Keratinocyte (primary cell): ENCODE results near the gene ADM2. TPM values are rescaled to one million over a fixed set of nuclear protein-coding genes. Genes with fewer than 3 reads are reported as not detected.

Experiments used
- DNase-seq: peaks from one replicate; pipeline ENCODE4 v3.0.0-alpha.2; 2011; ENCODE audit warnings: low read depth, missing footprints, low spot score
- FAIRE-seq: peaks from 2 replicates; lab custom pipeline; 2011; peaks lifted over from hg19 to GRCh38; lab: Jason Lieb, UNC
- H2AFZ ChIP-seq: 2 replicates; pipeline ENCODE4 v1.6.0; 2012; ENCODE audit warnings: low read length, control low read depth, inconsistent platforms; ENCODE audit not compliant: control insufficient read depth
- H3K27ac ChIP-seq: 2 replicates; pipeline ENCODE4 v1.5.1; 2011; ENCODE audit warnings: low read length; ENCODE audit not compliant: control insufficient read depth, insufficient read depth
- H3K27me3 ChIP-seq: 3 replicates; pipeline ENCODE4 v1.6.0; 2011; ENCODE audit warnings: low read length; ENCODE audit not compliant: control insufficient read depth, insufficient read depth; ENCODE audit errors: extremely low read depth
- H3K36me3 ChIP-seq, 2 experiments: 2 replicates in 1 of 2; 3 replicates in 1 of 2; pipeline ENCODE4 v1.5.1; 2011; ENCODE audit warnings: low read length in 2 of 2, mild to moderate bottlenecking in 1 of 2; ENCODE audit not compliant: control insufficient read depth in 2 of 2, insufficient read depth in 2 of 2; ENCODE audit errors: extremely low read depth in 1 of 2
- H3K4me1 ChIP-seq: 3 replicates; pipeline ENCODE4 v1.5.1; 2011; ENCODE audit warnings: low read length; ENCODE audit not compliant: control insufficient read depth, insufficient read depth; ENCODE audit errors: extremely low read depth
- H3K4me2 ChIP-seq: 3 replicates; pipeline ENCODE4 v1.6.0; 2011; ENCODE audit warnings: low read depth, low read length; ENCODE audit not compliant: control insufficient read depth, insufficient read depth; ENCODE audit errors: extremely low read depth
- H3K4me3 ChIP-seq, 3 experiments: fragments of 200-600 bp in 1 of 3; sonication (generic) in 1 of 3; 2 replicates in 2 of 3; 3 replicates in 1 of 3; pipeline ENCODE4 v1.5.1; 2011 to 2016; ENCODE audit warnings: low read length in 3 of 3, mild to moderate bottlenecking in 3 of 3, control low read depth in 2 of 3, inconsistent platforms in 1 of 3, low read depth in 1 of 3, mixed read lengths in 1 of 3, mixed run types in 1 of 3, moderate library complexity in 1 of 3; ENCODE audit not compliant: control insufficient read depth in 2 of 3, insufficient read depth in 2 of 3; ENCODE audit errors: extremely low read depth in 1 of 3
- H3K79me2 ChIP-seq: 2 replicates; pipeline ENCODE4 v1.6.0; 2012; ENCODE audit warnings: low read length; ENCODE audit not compliant: control insufficient read depth, insufficient read depth
- H3K9ac ChIP-seq: 3 replicates; pipeline ENCODE4 v1.6.0; 2011; ENCODE audit warnings: low read length; ENCODE audit not compliant: control insufficient read depth, insufficient read depth; ENCODE audit errors: extremely low read depth
- H3K9me1 ChIP-seq: 3 replicates; pipeline ENCODE4 v1.6.0; 2011; ENCODE audit warnings: low read length; ENCODE audit not compliant: control insufficient read depth, insufficient read depth; ENCODE audit errors: extremely low read depth
- H3K9me3 ChIP-seq: 2 replicates; pipeline ENCODE4 v1.5.1; 2012; ENCODE audit warnings: low read depth, low read length; ENCODE audit not compliant: control insufficient read depth
- H4K20me1 ChIP-seq: 3 replicates; pipeline ENCODE4 v1.6.0; 2011; ENCODE audit warnings: low read length; ENCODE audit not compliant: control insufficient read depth, insufficient read depth; ENCODE audit errors: extremely low read depth
- CTCF ChIP-seq, 3 experiments: IDR thresholded peaks in 1 of 3; conservative IDR thresholded peaks in 1 of 3; optimal IDR thresholded peaks in 1 of 3; 2 replicates in 2 of 3; 3 replicates in 1 of 3; pipeline versions ENCODE3 to v1.5.1; 2011; ENCODE audit warnings: low read length in 3 of 3, mild to moderate bottlenecking in 3 of 3, moderate library complexity in 2 of 3, control low read depth in 1 of 3, inconsistent platforms in 1 of 3; ENCODE audit not compliant: insufficient read depth in 2 of 3; ENCODE audit errors: extremely low read depth in 1 of 3
- EZH2 ChIP-seq: IDR thresholded peaks from one replicate; pipeline ENCODE4 v1.6.1; 2012; ENCODE audit warnings: inconsistent platforms, mild to moderate bottlenecking, low read length, moderate library complexity
- dilution Hi-C: fragments of 300-500 bp; cut with MboI; formaldehyde crosslinking; loops from one replicate; pipeline ENCODE4 v1.7.0; 2020; ENCODE audit warnings: low sequenced_read_pairs; ENCODE audit not compliant: extremely low pct_ligation_motif_present
- polyA plus RNA-seq, 5 experiments: library from polyadenylated mRNA; depleted of rRNA in 3 of 5; stranded (reverse) in 3 of 5; stranded (forward) in 1 of 5; unstranded in 1 of 5; fragments of >200 nt; gene quantifications; 1 replicate in 1 of 5; 2 replicates in 3 of 5; 3 replicates in 1 of 5; pipeline versions ENCODE4 v1.2.1 to v1.2.3, GENCODE V29; 2011 to 2012; ENCODE audit warnings: missing spikeins in 2 of 5, low read depth in 1 of 5, low replicate concordance in 1 of 5

Gene ADM2
- polyA plus RNA-seq, 1 donor (not counting 4 experiments of a cell fraction or from before 2014, with no cell fraction given) = 0.21 TPM

DNA sequence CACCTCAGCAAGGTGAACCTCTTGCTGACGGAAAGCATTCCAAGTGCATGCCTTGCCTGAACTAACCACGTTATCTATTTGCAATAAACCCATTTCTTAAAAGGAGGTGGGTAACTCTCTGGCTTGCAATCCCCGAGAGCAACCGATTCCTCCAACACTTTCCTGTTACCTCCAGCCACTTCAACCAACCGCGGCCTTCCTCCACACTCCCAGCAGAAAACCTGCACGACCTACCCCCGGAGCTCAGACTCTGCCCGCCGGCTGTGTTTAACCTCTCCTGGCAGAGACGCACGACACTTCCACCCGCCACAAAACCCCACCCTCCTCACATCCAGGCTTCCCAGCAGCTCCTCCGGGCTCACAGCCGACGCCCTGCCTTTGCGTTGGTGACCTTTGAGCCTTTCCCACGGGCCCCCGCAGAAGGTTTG lies 43.3 kb downstream of the ADM2 start:
- FAIRE-seq = peak; percentile 58

GRCh38 chr22:50525104-50525857 lies 43.9 kb downstream of the ADM2 start, which contains the start of gene SCO2:
TSS of gene SCO2 (minus strand) at chr22:50525598. CDS start at chr22:50524411, 1,187 bp downstream.
- Histone ChIP-seq H3K4me3 (peak within 1 kb of the TSS; percentile 72 to 81 (median 79)), H3K79me2 (peaks cover 24% of the 10 kb centered on the region), H3K9ac (peak within 1 kb of the TSS; percentile 85), H3K27me3 (peaks cover 6% of the 10 kb centered on the region), H2AFZ (peak within 1 kb of the TSS; percentile 37), H4K20me1 (no peaks in the 10 kb centered on the region), H3K9me3 (no peaks in the 10 kb centered on the region), H3K4me1 (peaks cover 16% of the 10 kb centered on the region), H3K27ac (peak within 1 kb of the TSS; percentile 70), H3K9me1 (no peaks in the 10 kb centered on the region), H3K4me2 (peak within 1 kb of the TSS; percentile 69), H3K36me3 (peaks cover 17 to 29% of the 10 kb centered on the region in 2 experiments)
- peak; percentile 76 for DNase-seq
- TF ChIP-seq EZH2 (no peak), CTCF (optimal IDR thresholded peaks at IDR 0.05 in 1 of 3, IDR thresholded peaks at IDR 0.05 in 1 of 3, conservative IDR thresholded peaks at IDR 0.05 in 1 of 3; ENCODE audit: extremely low read depth in 1 of 3, insufficient read depth in 2 of 3, low read length in 3 of 3) (peak in 2 of 3 experiments; percentile 53 to 57)
- dilution Hi-C loops = no loop called here
- no peak for FAIRE-seq

More for the DNA sequence above, 43.3 kb downstream of the ADM2 start:
- peak overlapping the region; percentile 69 for H3K4me2 ChIP-seq
- H2AFZ ChIP-seq = no peak overlapping the region
- H3K9ac ChIP-seq = peak overlapping the region; percentile 85
- dilution Hi-C loops = no loop called here
- H3K4me1 ChIP-seq = peaks cover 16% of the 10 kb centered on the region
- DNase-seq = no peak
- H3K4me3 ChIP-seq = peak overlapping the region; percentile 72 to 81 (median 79)
- no peaks in the 10 kb centered on the region for H3K9me1 ChIP-seq
- peaks cover 5% of the 10 kb centered on the region for H3K27me3 ChIP-seq
- peak overlapping the region; percentile 70 for H3K27ac ChIP-seq
- H4K20me1 ChIP-seq = no peaks in the 10 kb centered on the region
- peaks cover 24% of the 10 kb centered on the region for H3K79me2 ChIP-seq
- H3K36me3 ChIP-seq = peaks cover 17 to 29% of the 10 kb centered on the region in 2 experiments
- no peaks in the 10 kb centered on the region for H3K9me3 ChIP-seq
- TF ChIP-seq CTCF (optimal IDR thresholded peaks at IDR 0.05 in 1 of 3, IDR thresholded peaks at IDR 0.05 in 1 of 3, conservative IDR thresholded peaks at IDR 0.05 in 1 of 3; ENCODE audit: extremely low read depth in 1 of 3, insufficient read depth in 2 of 3, low read length in 3 of 3) (no peak), EZH2 (no peak)
